ENCODE results near the gene PTPN20.

- TF ChIP-seq CTCF (IDR thresholded peaks at IDR 0.05) (no peak), POLR2A (IDR thresholded peaks at IDR 0.05) (no peak)
Observed at GRCh38 chr10:47013507-47014154, 102.4 kb downstream of the PTPN20 start.

Data from Peyer's patch (tissue), 4 donors.